ENCODE measurements around the gene PTH1R.

DNA sequence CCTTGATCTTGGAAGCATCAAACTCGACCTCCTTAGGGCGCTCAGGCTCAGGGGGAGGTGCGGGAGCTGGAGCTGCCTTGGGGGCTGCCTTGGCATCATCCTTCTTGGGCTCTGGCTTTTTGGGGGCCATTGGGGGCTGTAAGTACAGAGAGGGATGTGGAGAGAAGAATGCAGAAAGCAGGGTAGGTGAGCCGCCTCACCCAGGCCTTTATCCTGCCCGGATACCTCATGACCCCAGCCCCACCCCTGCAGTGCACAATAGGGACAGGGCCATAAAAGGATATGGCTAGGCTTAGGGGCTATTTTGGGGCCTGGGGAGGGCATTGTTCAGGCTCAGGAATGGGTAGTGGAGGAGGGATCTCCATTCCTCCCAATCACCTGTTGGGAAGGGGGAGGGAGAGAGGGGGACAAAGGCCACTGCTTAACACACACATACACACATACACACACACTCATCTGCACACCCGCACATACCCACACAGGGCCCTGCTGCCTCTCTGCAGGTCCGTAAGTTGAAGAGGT lies 14.2 kb upstream of the PTH1R start, which contains the start of gene MYL3:
- TF ChIP-seq SMC3 (IDR thresholded peaks at IDR 0.05) (no peak), MAZ (IDR thresholded peaks at IDR 0.05; ENCODE audit: borderline replicate concordance, low read depth, low read length) (no peak), POLR2A (IDR thresholded peaks at IDR 0.05; ENCODE audit: low read length) (no peak), MAFK (IDR thresholded peaks at IDR 0.05; ENCODE audit: partially characterized antibody) (no peak)
- TF ChIP-seq, protein P1, sequence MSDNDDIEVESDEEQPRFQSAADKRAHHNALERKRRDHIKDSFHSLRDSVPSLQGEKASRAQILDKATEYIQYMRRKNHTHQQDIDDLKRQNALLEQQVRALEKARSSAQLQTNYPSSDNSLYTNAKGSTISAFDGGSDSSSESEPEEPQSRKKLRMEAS (IDR thresholded peaks at IDR 0.05): no peak
- TF ChIP-seq, protein P2, sequence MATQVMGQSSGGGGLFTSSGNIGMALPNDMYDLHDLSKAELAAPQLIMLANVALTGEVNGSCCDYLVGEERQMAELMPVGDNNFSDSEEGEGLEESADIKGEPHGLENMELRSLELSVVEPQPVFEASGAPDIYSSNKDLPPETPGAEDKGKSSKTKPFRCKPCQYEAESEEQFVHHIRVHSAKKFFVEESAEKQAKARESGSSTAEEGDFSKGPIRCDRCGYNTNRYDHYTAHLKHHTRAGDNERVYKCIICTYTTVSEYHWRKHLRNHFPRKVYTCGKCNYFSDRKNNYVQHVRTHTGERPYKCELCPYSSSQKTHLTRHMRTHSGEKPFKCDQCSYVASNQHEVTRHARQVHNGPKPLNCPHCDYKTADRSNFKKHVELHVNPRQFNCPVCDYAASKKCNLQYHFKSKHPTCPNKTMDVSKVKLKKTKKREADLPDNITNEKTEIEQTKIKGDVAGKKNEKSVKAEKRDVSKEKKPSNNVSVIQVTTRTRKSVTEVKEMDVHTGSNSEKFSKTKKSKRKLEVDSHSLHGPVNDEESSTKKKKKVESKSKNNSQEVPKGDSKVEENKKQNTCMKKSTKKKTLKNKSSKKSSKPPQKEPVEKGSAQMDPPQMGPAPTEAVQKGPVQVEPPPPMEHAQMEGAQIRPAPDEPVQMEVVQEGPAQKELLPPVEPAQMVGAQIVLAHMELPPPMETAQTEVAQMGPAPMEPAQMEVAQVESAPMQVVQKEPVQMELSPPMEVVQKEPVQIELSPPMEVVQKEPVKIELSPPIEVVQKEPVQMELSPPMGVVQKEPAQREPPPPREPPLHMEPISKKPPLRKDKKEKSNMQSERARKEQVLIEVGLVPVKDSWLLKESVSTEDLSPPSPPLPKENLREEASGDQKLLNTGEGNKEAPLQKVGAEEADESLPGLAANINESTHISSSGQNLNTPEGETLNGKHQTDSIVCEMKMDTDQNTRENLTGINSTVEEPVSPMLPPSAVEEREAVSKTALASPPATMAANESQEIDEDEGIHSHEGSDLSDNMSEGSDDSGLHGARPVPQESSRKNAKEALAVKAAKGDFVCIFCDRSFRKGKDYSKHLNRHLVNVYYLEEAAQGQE (IDR thresholded peaks at IDR 0.05): no peak
- TF ChIP-seq, protein P3, sequence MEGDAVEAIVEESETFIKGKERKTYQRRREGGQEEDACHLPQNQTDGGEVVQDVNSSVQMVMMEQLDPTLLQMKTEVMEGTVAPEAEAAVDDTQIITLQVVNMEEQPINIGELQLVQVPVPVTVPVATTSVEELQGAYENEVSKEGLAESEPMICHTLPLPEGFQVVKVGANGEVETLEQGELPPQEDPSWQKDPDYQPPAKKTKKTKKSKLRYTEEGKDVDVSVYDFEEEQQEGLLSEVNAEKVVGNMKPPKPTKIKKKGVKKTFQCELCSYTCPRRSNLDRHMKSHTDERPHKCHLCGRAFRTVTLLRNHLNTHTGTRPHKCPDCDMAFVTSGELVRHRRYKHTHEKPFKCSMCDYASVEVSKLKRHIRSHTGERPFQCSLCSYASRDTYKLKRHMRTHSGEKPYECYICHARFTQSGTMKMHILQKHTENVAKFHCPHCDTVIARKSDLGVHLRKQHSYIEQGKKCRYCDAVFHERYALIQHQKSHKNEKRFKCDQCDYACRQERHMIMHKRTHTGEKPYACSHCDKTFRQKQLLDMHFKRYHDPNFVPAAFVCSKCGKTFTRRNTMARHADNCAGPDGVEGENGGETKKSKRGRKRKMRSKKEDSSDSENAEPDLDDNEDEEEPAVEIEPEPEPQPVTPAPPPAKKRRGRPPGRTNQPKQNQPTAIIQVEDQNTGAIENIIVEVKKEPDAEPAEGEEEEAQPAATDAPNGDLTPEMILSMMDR (IDR thresholded peaks at IDR 0.05): no peak
- TF ChIP-seq, protein P4, sequence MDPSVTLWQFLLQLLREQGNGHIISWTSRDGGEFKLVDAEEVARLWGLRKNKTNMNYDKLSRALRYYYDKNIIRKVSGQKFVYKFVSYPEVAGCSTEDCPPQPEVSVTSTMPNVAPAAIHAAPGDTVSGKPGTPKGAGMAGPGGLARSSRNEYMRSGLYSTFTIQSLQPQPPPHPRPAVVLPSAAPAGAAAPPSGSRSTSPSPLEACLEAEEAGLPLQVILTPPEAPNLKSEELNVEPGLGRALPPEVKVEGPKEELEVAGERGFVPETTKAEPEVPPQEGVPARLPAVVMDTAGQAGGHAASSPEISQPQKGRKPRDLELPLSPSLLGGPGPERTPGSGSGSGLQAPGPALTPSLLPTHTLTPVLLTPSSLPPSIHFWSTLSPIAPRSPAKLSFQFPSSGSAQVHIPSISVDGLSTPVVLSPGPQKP (IDR thresholded peaks at IDR 0.05; ENCODE audit: low read depth, low read length): no peak
